ENCODE results near the gene PGAM2.

PGAM2 gene

GRCh38 chr7:44103923-44104859, 38.8 kb upstream of the PGAM2 start, which contains the start of gene AEBP1:
AEBP1 (plus strand) TSS chr7:44104345; CDS start chr7:44104666, 321 bp downstream.
- no peaks in the 10 kb centered on the region for H3K4me1 ChIP-seq (ENCODE audit: control insufficient read depth, insufficient read depth, low read length)
- no peak for TF ChIP-seq ZFP37 (tag by site-specific recombination; IDR thresholded peaks at IDR 0.05)
- TF ChIP-seq SP3 (tag by site-specific recombination; IDR thresholded peaks at IDR 0.05), result no peak
- TF ChIP-seq CTCF (tag by site-specific recombination; IDR thresholded peaks at IDR 0.05), result no peak
- no peak for TF ChIP-seq ZBTB26 (tag by site-specific recombination; optimal IDR thresholded peaks at IDR 0.05)
- TF ChIP-seq ZNF311 (tag by site-specific recombination; IDR thresholded peaks at IDR 0.05; ENCODE audit: borderline replicate concordance), result no peak
- no peak for TF ChIP-seq ZNF645 (tag by site-specific recombination; IDR thresholded peaks at IDR 0.05)
- no peak for TF ChIP-seq ZNF24 (tag by site-specific recombination; IDR thresholded peaks at IDR 0.05)
- TF ChIP-seq ZNF701 (tag by site-specific recombination; IDR thresholded peaks at IDR 0.05), result no peak
- TF ChIP-seq ZNF211 (tag by site-specific recombination; IDR thresholded peaks at IDR 0.05; ENCODE audit: low read depth), result no peak
- no peak for TF ChIP-seq ZNF548 (tag by site-specific recombination; IDR thresholded peaks at IDR 0.05)
- no peak for TF ChIP-seq ZNF23 (tag by site-specific recombination; IDR thresholded peaks at IDR 0.05; ENCODE audit: borderline replicate concordance)
- no peak for TF ChIP-seq ZNF449 (tag by site-specific recombination; IDR thresholded peaks at IDR 0.05)
- TF ChIP-seq ZNF580 (tag by site-specific recombination; IDR thresholded peaks at IDR 0.05), result no peak
- TF ChIP-seq ZNF518A (tag by site-specific recombination; conservative IDR thresholded peaks at IDR 0.05; ENCODE audit: low read depth), result no peak
- TF ChIP-seq ZNF274 (IDR thresholded peaks at IDR 0.05; ENCODE audit: low read length), result no peak
- TF ChIP-seq ZNF274 (tag by site-specific recombination; IDR thresholded peaks at IDR 0.05; ENCODE audit: borderline replicate concordance), result no peak
- no peak for TF ChIP-seq BCL11A (tag by site-specific recombination; IDR thresholded peaks at IDR 0.05; ENCODE audit: low read depth)
- TF ChIP-seq ZNF596 (tag by site-specific recombination; IDR thresholded peaks at IDR 0.05), result no peak
- TF ChIP-seq ZNF416 (tag by site-specific recombination; IDR thresholded peaks at IDR 0.05), result no peak
- POLR2A ChIA-PET, result interaction anchor here (1.5 kb wide), 1 partner anchor 12 kb away, joined by 3 read pairs; no protein-coding TSS in a partner anchor
- H3K27ac ChIP-seq (ENCODE audit: extremely low read depth, low read depth, low read length), result no peak within 1 kb of the TSS
- H3K36me3 ChIP-seq (ENCODE audit: control insufficient read depth in 2 of 2, insufficient read depth in 1 of 2, low read length in 2 of 2), result no peaks in the 10 kb centered on the region
- no peak within 1 kb of the TSS for H3K4me3 ChIP-seq (ENCODE audit: low read depth, low read length)
- no peaks in the 10 kb centered on the region for H3K9me3 ChIP-seq (ENCODE audit: control insufficient read depth, insufficient read depth, low read depth, low read length)
- CTCF ChIA-PET, result no interaction called here
